Thoracic aorta (tissue), 2 donors: ENCODE data around the gene MYCBPAP. TPM values are rescaled to one million over a fixed set of nuclear protein-coding genes. Genes with fewer than 3 reads are reported as not detected.

Experiments
- ATAC-seq: fragments of 150-250 bp; one replicate; pipeline ENCODE4 v1.8.0; 2017; ENCODE audit warnings: low read depth; ENCODE audit not compliant: insufficient number of reproducible peaks, low FRiP score
- DNase-seq: peaks from one replicate; pipeline ENCODE4 v3.0.0-alpha.2; 2020; ENCODE audit warnings: low spot score
- H3K27ac ChIP-seq, 2 donors: fragments of 200-600 bp; sonication (generic); 1 replicate in 1 of 2; 2 replicates in 1 of 2; pipeline ENCODE4 v1.5.1; 2016; ENCODE audit warnings: mild to moderate bottlenecking in 2 of 2, moderate library complexity in 2 of 2
- H3K27me3 ChIP-seq: fragments of 200-600 bp; sonication (generic); replicated peaks from 2 replicates; pipeline ENCODE4 v1.6.0; 2016; ENCODE audit warnings: mild to moderate bottlenecking; ENCODE audit not compliant: insufficient read depth
- H3K36me3 ChIP-seq: fragments of 200-600 bp; sonication (generic); one replicate; pipeline ENCODE4 v1.5.1; 2016
- H3K4me1 ChIP-seq, 2 donors: fragments of 200-600 bp; sonication (generic); 1 replicate in 1 of 2; 2 replicates in 1 of 2; pipeline versions ENCODE4 v1.5.1 to v1.6.0; 2016; ENCODE audit warnings: low read depth in 2 of 2, mild to moderate bottlenecking in 1 of 2; ENCODE audit not compliant: control insufficient read depth in 1 of 2
- H3K4me3 ChIP-seq: fragments of 200-600 bp; sonication (generic); 2 replicates; pipeline ENCODE4 v1.5.1; 2016; ENCODE audit warnings: mild to moderate bottlenecking
- H3K9me3 ChIP-seq: fragments of 200-600 bp; sonication (generic); 2 replicates; pipeline ENCODE4 v1.5.1; 2016
- CTCF ChIP-seq: fragments of 200-600 bp; sonication (generic); IDR thresholded peaks from one replicate; pipeline ENCODE4 v1.5.1; 2019; ENCODE audit warnings: antibody characterized with exemption
- total RNA-seq, 2 donors: library from RNA; depleted of rRNA; stranded (reverse); fragments of >200 nt; gene quantifications; one replicate each; pipeline versions ENCODE4 v1.1.0 to v1.2.3, GENCODE V29; 2016

Gene MYCBPAP
- total RNA-seq, 2 donors from 2014 or later: 0.56 to 0.68 TPM

GRCh38 chr17:50468304-50469207 lies 39.7 kb upstream of the MYCBPAP start, which contains the start of gene CHAD:
TSS of gene CHAD (minus strand) at chr17:50468880. CDS start at chr17:50468813, 67 bp downstream.
- no peak for TF ChIP-seq CTCF
- H3K27me3 ChIP-seq: no peaks in the 10 kb centered on the region
- peaks cover 12 to 13% of the 10 kb centered on the region in 2 donors for H3K4me1 ChIP-seq
- no peaks in the 10 kb centered on the region for H3K36me3 ChIP-seq
- H3K27ac ChIP-seq: no peak within 1 kb of the TSS
- ATAC-seq (no peak), DNase-seq (no peak)
- no peaks in the 10 kb centered on the region for H3K9me3 ChIP-seq
- H3K4me3 ChIP-seq: peak within 1 kb of the TSS; percentile 63

- no peak for TF ChIP-seq CTCF
Observed at GRCh38 chr17:50469208-50469605, 39.0 kb upstream of the MYCBPAP start.

GRCh38 chr17:50469671-50470305 lies 38.5 kb upstream of the MYCBPAP start:
- Histone ChIP-seq H3K27me3 (no peaks in the 10 kb centered on the region), H3K4me1 (peaks cover 12 to 13% of the 10 kb centered on the region in 2 donors), H3K9me3 (no peaks in the 10 kb centered on the region), H3K4me3 (no peak overlapping the region), H3K27ac (no peak overlapping the region), H3K36me3 (no peaks in the 10 kb centered on the region)
- no peak for TF ChIP-seq CTCF
- no peak for DNase-seq
- no peak for ATAC-seq

More at GRCh38 chr17:50469208-50469605, 39.0 kb upstream of the MYCBPAP start:
- Histone ChIP-seq H3K4me1 (peaks cover 12 to 13% of the 10 kb centered on the region in 2 donors), H3K4me3 (peak overlapping the region; percentile 63), H3K27me3 (no peaks in the 10 kb centered on the region), H3K27ac (no peak overlapping the region), H3K36me3 (no peaks in the 10 kb centered on the region), H3K9me3 (no peaks in the 10 kb centered on the region)
- no peak for ATAC-seq
- no peak for DNase-seq

GRCh38 chr17:50470426-50470825 lies 37.8 kb upstream of the MYCBPAP start:
- ATAC-seq: no peak
- H3K4me3 ChIP-seq: no peak overlapping the region
- H3K36me3 ChIP-seq: no peaks in the 10 kb centered on the region
- no peak for DNase-seq
- no peak overlapping the region for H3K27ac ChIP-seq
- H3K4me1 ChIP-seq: peaks cover 12 to 13% of the 10 kb centered on the region in 2 donors
- no peaks in the 10 kb centered on the region for H3K9me3 ChIP-seq
- no peak for TF ChIP-seq CTCF
- H3K27me3 ChIP-seq: no peaks in the 10 kb centered on the region
